ENCODE data around the gene RER1.

The RER1 gene

DNA sequence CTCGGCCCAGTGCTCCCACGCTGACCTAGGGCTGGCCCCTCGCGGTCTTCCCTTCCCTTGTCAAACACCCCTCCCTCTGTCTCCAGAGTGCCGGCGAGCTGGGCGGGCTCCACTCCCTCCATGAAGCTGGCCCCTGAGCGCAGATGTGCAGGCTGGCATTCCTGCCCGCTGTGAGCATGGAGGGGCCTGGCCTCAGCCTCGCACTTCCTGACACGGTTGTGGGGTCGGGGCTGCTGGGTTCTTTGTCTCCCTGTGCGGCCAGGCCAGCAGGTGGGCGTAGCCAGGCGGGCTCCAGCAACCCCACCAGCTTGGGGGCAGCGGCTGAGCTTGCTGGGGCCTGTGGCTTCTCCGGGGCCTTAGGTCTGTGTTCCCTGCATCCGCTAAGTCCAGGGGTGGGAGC, 34.9 kb downstream of the RER1 start:
- H3K27ac ChIP-seq: no peak overlapping the region
- DNase-seq: no peak
- no peaks in the 10 kb centered on the region for H3K4me1 ChIP-seq
- intact Hi-C loops (cut with DNase I; ENCODE audit: low total_unique reads): no loop called here
- no peak overlapping the region for H3K4me3 ChIP-seq
- TF ChIP-seq, protein P1, sequence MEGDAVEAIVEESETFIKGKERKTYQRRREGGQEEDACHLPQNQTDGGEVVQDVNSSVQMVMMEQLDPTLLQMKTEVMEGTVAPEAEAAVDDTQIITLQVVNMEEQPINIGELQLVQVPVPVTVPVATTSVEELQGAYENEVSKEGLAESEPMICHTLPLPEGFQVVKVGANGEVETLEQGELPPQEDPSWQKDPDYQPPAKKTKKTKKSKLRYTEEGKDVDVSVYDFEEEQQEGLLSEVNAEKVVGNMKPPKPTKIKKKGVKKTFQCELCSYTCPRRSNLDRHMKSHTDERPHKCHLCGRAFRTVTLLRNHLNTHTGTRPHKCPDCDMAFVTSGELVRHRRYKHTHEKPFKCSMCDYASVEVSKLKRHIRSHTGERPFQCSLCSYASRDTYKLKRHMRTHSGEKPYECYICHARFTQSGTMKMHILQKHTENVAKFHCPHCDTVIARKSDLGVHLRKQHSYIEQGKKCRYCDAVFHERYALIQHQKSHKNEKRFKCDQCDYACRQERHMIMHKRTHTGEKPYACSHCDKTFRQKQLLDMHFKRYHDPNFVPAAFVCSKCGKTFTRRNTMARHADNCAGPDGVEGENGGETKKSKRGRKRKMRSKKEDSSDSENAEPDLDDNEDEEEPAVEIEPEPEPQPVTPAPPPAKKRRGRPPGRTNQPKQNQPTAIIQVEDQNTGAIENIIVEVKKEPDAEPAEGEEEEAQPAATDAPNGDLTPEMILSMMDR (IDR thresholded peaks at IDR 0.05): no peak
- H3K27me3 ChIP-seq: peaks cover 0 to 65% of the 10 kb centered on the region in 2 donors
- no peaks in the 10 kb centered on the region for H3K36me3 ChIP-seq
- H3K9me3 ChIP-seq: peaks cover 0 to 21% (median 15%) of the 10 kb centered on the region in 3 donors

DNA sequence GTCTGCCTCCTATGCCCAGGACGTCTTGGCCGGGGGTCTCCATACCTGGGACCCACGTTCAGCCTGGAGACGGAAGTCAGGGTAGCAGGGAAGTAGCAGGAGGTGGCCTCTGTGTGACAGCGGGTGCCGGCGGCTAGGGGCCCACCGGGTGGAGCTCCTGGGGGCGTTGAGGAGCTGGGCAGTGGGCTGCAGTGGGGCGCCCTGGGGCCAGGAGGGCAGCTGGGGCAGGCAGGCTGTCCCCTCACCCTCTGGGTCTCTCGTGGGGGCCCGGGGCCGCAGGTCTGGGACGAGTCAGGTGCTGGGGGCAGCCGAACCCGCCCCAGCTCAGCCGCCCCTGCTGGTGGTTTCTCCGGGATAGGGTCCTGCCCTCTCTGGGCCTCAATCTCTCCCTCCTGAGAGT, 35.4 kb downstream of the RER1 start:
- H3K9me3 ChIP-seq: peaks cover 0 to 21% (median 15%) of the 10 kb centered on the region in 3 donors
- no peak for DNase-seq
- H3K4me1 ChIP-seq: no peaks in the 10 kb centered on the region
- no peak overlapping the region for H3K4me3 ChIP-seq
- H3K36me3 ChIP-seq: no peaks in the 10 kb centered on the region
- TF ChIP-seq, protein P1 (IDR thresholded peaks at IDR 0.05): no peak
- H3K27me3 ChIP-seq: peaks cover 0 to 70% of the 10 kb centered on the region in 2 donors
- intact Hi-C loops (cut with DNase I; ENCODE audit: low total_unique reads): no loop called here
- H3K27ac ChIP-seq: no peak overlapping the region

DNA sequence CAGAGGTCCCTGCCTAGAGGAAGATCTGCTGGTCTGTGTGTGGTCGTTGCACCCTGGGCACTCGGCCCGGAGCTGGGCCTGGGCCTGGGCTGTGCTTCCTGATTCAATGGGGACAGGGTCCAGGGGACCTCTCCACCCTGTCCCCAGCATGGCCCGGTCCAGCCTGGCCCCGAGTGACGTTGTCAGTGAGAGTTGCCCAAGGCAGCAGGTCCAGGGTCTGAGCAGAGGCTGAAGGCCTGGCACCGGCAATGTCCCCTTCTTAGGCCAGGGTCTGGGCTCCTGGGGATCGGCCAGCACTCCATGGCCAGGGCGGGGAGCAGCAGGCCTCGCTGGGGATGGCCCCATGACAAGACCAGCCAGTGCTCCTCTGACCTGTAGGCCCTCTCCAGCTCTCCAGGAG, 36.3 kb downstream of the RER1 start:
- no peak overlapping the region for H3K4me3 ChIP-seq

DNA sequence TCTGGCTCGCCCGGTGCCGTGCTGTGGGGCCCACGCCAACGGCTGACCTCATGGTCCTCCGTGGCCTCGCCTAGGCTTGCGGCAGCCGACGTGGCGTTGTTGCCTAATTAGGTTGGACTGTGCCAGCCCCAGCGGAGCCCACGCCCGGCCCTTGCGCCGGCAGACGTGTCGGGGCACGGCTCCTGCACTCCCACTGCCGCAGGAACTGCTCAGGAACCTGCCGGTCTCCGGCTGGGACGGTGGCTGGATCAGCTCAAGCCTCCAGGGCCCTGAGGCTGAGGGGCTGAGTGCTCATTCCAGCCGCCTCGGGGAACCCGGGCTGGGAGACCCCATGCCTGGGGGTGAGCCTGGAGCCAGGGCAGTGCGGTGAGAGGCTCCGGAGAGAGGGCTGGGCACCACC, 36.8 kb downstream of the RER1 start:
- intact Hi-C loops (cut with DNase I; ENCODE audit: low total_unique reads): no loop called here
- H3K9me3 ChIP-seq: peaks cover 0 to 16% (median 9%) of the 10 kb centered on the region in 3 donors
- no peaks in the 10 kb centered on the region for H3K4me1 ChIP-seq
- H3K27ac ChIP-seq: no peak overlapping the region
- H3K36me3 ChIP-seq: no peaks in the 10 kb centered on the region
- TF ChIP-seq, protein P1 (IDR thresholded peaks at IDR 0.05): no peak
- H3K4me3 ChIP-seq: no peak overlapping the region
- peaks cover 0 to 82% of the 10 kb centered on the region in 2 donors for H3K27me3 ChIP-seq
- DNase-seq: no peak

More for the DNA sequence above, 36.3 kb downstream of the RER1 start:
- TF ChIP-seq, protein P1 (IDR thresholded peaks at IDR 0.05): no peak
- intact Hi-C loops (cut with DNase I; ENCODE audit: low total_unique reads): no loop called here
- H3K27ac ChIP-seq: no peak overlapping the region
- no peaks in the 10 kb centered on the region for H3K36me3 ChIP-seq
- H3K27me3 ChIP-seq: peaks cover 0 to 79% of the 10 kb centered on the region in 2 donors
- DNase-seq: no peak
- peaks cover 0 to 21% (median 14%) of the 10 kb centered on the region in 3 donors for H3K9me3 ChIP-seq
- no peaks in the 10 kb centered on the region for H3K4me1 ChIP-seq

DNA sequence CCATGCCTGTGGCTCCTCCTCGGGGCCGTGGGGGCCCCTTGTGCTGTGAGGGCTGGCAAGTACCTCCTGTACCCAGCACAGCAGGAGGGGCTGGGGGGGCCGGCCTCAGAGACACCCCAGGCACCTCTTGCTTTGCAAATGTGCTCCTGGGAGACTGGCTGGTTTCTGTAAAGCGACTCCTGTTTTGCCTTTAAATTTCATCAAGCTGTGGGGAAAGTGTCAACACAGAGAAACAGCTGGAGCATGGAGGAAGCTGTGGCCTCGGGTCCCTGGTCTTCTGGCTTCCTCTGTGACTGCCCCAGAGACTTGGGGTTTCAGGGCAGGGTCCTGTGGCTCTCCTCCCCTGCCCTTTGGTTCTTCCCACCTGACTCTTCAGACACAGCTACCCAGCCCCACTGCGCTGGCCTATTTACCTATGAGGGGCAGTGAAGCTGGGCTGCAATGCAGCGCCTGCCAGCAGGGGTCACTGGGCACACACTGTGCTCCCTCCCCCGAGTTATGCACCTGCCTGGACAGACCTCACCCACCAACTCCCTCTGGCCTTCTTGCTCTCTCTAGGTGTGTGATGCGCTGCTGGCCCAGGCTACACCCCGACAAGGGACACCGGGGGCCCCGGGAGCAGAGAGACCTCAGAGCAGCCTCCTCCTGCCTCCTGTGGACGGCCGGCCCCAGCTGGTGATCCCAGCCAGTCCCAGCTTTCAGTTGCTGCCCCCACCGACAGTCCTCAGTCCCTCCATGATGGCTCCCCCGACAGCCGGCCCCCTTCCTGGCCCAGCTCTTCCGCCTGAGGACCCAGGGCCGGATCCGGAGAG, 38.3 kb downstream of the RER1 start:
- intact Hi-C loops (cut with DNase I; ENCODE audit: low total_unique reads): no loop called here
- TF ChIP-seq, protein P1 (IDR thresholded peaks at IDR 0.05): no peak
- no peak for DNase-seq
- H3K4me3 ChIP-seq: no peak overlapping the region
- H3K27me3 ChIP-seq: peaks cover 0 to 95% of the 10 kb centered on the region in 2 donors
- H3K36me3 ChIP-seq: no peaks in the 10 kb centered on the region
- no peak overlapping the region for H3K27ac ChIP-seq
- no peaks in the 10 kb centered on the region for H3K4me1 ChIP-seq
- H3K9me3 ChIP-seq: peaks cover 0 to 12% (median 7%) of the 10 kb centered on the region in 3 donors
